K562 (cell line): ENCODE measurements around the gene ERAL1. TPM values are rescaled to one million over a fixed set of nuclear protein-coding genes. Genes with fewer than 3 reads are reported as not detected.
A peak's percentile ranks its signal among the peaks of the same experiment; 100 is the strongest.

Experiments used
- ADNP ChIP-seq: fragments of 200-800 bp; sonication (Bioruptor generic); IDR thresholded peaks from 2 replicates; pipeline ENCODE4 v1.6.1; 2016; ENCODE audit warnings: missing genetic modification characterization, missing compliant biosample characterization
- EHMT2 ChIP-seq: fragments of 450-650 bp; IDR thresholded peaks from 2 replicates; pipeline ENCODE4 v1.6.1; 2018; ENCODE audit warnings: antibody characterized with exemption
- EZH2 ChIP-seq: IDR thresholded peaks from 2 replicates; pipeline ENCODE4 v1.6.1; 2012; ENCODE audit warnings: low read depth, mild to moderate bottlenecking, inconsistent platforms, low read length, borderline replicate concordance
- KAT8 ChIP-seq: fragments of 450-650 bp; IDR thresholded peaks from 2 replicates; pipeline ENCODE4 v1.6.1; 2016; ENCODE audit warnings: low read depth, mild to moderate bottlenecking
- MCM5 ChIP-seq: fragments of 450-650 bp; IDR thresholded peaks from 2 replicates; pipeline ENCODE4 v1.6.1; 2016; ENCODE audit warnings: low read depth
- NEUROD1 ChIP-seq: fragments of 150-350 bp; IDR thresholded peaks from 2 replicates; pipeline ENCODE4 v1.6.1; 2014; ENCODE audit warnings: borderline replicate concordance, low read length, low read depth; ENCODE audit not compliant: partially characterized antibody
- POLR2A ChIP-seq: fragments of 450-650 bp; conservative IDR thresholded peaks from 2 replicates; pipeline ENCODE4 v1.6.1; 2016
- SMARCA4 ChIP-seq: fragments of 450-650 bp; IDR thresholded peaks from 2 replicates; pipeline ENCODE4 v1.6.1; 2016
- SMARCE1 ChIP-seq: fragments of 450-650 bp; IDR thresholded peaks from 2 replicates; pipeline ENCODE4 v1.7.1; 2016; ENCODE audit warnings: mild to moderate bottlenecking
- ZBED1 ChIP-seq: IDR thresholded peaks from 2 replicates; pipeline ENCODE4 v1.6.1; 2014
- polyA plus RNA-seq, 8 experiments: library from polyadenylated mRNA; depleted of rRNA in 4 of 8; stranded (reverse) in 5 of 8; unstranded in 3 of 8; fragments of >200 nt; fragmentation: Nextera tagmentation in 2 of 8; fragmentation: Illumina TruSeq in 1 of 8; extraction: Ambion mirVana in 2 of 8; extraction: Trizol in 1 of 8; gene quantifications; 2 replicates each; pipeline versions ENCODE4 v1.2.1 to v1.2.3, GENCODE V29; 2011 to 2014; ENCODE audit warnings: inconsistent platforms in 1 of 8, missing spikeins in 1 of 8
- total RNA-seq, 7 experiments: library from RNA; depleted of rRNA in 6 of 7; stranded (reverse); fragments of >200 nt in 6 of 7; fragmentation: Illumina TruSeq in 2 of 7; extraction: Trizol in 2 of 7; gene quantifications; 2 replicates each; pipeline versions ENCODE4 v1.2.1 to v1.2.3, GENCODE V29; 2011 to 2021; ENCODE audit warnings: low replicate concordance in 1 of 7
- TF ChIP-seq, protein P1 (sequence below): fragments of 200-800 bp; sonication (Bioruptor generic); IDR thresholded peaks from 2 replicates; pipeline ENCODE4 v1.6.1; 2016; ENCODE audit warnings: missing genetic modification characterization, missing compliant biosample characterization
- TF ChIP-seq, protein P2 (sequence below): fragments of 450-650 bp; IDR thresholded peaks from 2 replicates; pipeline ENCODE4 v1.6.1; 2016; ENCODE audit warnings: mild to moderate bottlenecking, moderate library complexity

Gene ERAL1
- total and polyA plus RNA-seq, 9 of the 15 experiments (the other 6 are each of a cell fraction or from before 2014, with no cell fraction given), result 37.5 to 351 (median 106) TPM

GRCh38 chr17:28864991-28865849 is 10.4 kb downstream of the ERAL1 start (continued):
- peak; percentile 100 for TF ChIP-seq SMARCA4
- TF ChIP-seq ADNP (tag), result no peak; the same call in 1 of the 2 replicates
- TF ChIP-seq, protein P1, sequence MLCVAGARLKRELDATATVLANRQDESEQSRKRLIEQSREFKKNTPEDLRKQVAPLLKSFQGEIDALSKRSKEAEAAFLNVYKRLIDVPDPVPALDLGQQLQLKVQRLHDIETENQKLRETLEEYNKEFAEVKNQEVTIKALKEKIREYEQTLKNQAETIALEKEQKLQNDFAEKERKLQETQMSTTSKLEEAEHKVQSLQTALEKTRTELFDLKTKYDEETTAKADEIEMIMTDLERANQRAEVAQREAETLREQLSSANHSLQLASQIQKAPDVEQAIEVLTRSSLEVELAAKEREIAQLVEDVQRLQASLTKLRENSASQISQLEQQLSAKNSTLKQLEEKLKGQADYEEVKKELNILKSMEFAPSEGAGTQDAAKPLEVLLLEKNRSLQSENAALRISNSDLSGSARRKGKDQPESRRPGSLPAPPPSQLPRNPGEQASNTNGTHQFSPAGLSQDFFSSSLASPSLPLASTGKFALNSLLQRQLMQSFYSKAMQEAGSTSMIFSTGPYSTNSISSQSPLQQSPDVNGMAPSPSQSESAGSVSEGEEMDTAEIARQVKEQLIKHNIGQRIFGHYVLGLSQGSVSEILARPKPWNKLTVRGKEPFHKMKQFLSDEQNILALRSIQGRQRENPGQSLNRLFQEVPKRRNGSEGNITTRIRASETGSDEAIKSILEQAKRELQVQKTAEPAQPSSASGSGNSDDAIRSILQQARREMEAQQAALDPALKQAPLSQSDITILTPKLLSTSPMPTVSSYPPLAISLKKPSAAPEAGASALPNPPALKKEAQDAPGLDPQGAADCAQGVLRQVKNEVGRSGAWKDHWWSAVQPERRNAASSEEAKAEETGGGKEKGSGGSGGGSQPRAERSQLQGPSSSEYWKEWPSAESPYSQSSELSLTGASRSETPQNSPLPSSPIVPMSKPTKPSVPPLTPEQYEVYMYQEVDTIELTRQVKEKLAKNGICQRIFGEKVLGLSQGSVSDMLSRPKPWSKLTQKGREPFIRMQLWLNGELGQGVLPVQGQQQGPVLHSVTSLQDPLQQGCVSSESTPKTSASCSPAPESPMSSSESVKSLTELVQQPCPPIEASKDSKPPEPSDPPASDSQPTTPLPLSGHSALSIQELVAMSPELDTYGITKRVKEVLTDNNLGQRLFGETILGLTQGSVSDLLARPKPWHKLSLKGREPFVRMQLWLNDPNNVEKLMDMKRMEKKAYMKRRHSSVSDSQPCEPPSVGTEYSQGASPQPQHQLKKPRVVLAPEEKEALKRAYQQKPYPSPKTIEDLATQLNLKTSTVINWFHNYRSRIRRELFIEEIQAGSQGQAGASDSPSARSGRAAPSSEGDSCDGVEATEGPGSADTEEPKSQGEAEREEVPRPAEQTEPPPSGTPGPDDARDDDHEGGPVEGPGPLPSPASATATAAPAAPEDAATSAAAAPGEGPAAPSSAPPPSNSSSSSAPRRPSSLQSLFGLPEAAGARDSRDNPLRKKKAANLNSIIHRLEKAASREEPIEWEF (CRISPR knock-in tag), result peak; percentile 86; the same call in 1 of the 2 replicates
- TF ChIP-seq SMARCE1, result peak; percentile 99
- TF ChIP-seq EHMT2, result peak; percentile 29; the same call in 1 of the 2 replicates
- no peak for TF ChIP-seq MCM5
- TF ChIP-seq KAT8, result no peak
- peak; percentile 21; the same call in 1 of the 2 replicates for TF ChIP-seq POLR2A
- peak; percentile 94 for TF ChIP-seq ZBED1
- TF ChIP-seq EZH2, result peak; percentile 84; the same call in 1 of the 2 replicates
- TF ChIP-seq, protein P2, sequence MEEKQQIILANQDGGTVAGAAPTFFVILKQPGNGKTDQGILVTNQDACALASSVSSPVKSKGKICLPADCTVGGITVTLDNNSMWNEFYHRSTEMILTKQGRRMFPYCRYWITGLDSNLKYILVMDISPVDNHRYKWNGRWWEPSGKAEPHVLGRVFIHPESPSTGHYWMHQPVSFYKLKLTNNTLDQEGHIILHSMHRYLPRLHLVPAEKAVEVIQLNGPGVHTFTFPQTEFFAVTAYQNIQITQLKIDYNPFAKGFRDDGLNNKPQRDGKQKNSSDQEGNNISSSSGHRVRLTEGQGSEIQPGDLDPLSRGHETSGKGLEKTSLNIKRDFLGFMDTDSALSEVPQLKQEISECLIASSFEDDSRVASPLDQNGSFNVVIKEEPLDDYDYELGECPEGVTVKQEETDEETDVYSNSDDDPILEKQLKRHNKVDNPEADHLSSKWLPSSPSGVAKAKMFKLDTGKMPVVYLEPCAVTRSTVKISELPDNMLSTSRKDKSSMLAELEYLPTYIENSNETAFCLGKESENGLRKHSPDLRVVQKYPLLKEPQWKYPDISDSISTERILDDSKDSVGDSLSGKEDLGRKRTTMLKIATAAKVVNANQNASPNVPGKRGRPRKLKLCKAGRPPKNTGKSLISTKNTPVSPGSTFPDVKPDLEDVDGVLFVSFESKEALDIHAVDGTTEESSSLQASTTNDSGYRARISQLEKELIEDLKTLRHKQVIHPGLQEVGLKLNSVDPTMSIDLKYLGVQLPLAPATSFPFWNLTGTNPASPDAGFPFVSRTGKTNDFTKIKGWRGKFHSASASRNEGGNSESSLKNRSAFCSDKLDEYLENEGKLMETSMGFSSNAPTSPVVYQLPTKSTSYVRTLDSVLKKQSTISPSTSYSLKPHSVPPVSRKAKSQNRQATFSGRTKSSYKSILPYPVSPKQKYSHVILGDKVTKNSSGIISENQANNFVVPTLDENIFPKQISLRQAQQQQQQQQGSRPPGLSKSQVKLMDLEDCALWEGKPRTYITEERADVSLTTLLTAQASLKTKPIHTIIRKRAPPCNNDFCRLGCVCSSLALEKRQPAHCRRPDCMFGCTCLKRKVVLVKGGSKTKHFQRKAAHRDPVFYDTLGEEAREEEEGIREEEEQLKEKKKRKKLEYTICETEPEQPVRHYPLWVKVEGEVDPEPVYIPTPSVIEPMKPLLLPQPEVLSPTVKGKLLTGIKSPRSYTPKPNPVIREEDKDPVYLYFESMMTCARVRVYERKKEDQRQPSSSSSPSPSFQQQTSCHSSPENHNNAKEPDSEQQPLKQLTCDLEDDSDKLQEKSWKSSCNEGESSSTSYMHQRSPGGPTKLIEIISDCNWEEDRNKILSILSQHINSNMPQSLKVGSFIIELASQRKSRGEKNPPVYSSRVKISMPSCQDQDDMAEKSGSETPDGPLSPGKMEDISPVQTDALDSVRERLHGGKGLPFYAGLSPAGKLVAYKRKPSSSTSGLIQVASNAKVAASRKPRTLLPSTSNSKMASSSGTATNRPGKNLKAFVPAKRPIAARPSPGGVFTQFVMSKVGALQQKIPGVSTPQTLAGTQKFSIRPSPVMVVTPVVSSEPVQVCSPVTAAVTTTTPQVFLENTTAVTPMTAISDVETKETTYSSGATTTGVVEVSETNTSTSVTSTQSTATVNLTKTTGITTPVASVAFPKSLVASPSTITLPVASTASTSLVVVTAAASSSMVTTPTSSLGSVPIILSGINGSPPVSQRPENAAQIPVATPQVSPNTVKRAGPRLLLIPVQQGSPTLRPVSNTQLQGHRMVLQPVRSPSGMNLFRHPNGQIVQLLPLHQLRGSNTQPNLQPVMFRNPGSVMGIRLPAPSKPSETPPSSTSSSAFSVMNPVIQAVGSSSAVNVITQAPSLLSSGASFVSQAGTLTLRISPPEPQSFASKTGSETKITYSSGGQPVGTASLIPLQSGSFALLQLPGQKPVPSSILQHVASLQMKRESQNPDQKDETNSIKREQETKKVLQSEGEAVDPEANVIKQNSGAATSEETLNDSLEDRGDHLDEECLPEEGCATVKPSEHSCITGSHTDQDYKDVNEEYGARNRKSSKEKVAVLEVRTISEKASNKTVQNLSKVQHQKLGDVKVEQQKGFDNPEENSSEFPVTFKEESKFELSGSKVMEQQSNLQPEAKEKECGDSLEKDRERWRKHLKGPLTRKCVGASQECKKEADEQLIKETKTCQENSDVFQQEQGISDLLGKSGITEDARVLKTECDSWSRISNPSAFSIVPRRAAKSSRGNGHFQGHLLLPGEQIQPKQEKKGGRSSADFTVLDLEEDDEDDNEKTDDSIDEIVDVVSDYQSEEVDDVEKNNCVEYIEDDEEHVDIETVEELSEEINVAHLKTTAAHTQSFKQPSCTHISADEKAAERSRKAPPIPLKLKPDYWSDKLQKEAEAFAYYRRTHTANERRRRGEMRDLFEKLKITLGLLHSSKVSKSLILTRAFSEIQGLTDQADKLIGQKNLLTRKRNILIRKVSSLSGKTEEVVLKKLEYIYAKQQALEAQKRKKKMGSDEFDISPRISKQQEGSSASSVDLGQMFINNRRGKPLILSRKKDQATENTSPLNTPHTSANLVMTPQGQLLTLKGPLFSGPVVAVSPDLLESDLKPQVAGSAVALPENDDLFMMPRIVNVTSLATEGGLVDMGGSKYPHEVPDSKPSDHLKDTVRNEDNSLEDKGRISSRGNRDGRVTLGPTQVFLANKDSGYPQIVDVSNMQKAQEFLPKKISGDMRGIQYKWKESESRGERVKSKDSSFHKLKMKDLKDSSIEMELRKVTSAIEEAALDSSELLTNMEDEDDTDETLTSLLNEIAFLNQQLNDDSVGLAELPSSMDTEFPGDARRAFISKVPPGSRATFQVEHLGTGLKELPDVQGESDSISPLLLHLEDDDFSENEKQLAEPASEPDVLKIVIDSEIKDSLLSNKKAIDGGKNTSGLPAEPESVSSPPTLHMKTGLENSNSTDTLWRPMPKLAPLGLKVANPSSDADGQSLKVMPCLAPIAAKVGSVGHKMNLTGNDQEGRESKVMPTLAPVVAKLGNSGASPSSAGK, result peak; percentile 82
- TF ChIP-seq NEUROD1, result peak; percentile 96
